Vagina (tissue), 2 donors: ENCODE measurements around the gene RAB40C. TPM values are rescaled to one million over a fixed set of nuclear protein-coding genes. Genes with fewer than 3 reads are reported as not detected.

Experiments
- DNase-seq, 2 donors: peaks; one replicate each; pipeline ENCODE4 v3.0.0-alpha.2; 2017; ENCODE audit errors: extremely low spot score in 2 of 2
- H3K27ac ChIP-seq: fragments of 200-600 bp; sonication (generic); one replicate; pipeline ENCODE4 v1.5.1; 2019
- H3K27me3 ChIP-seq: fragments of 200-600 bp; sonication (generic); one replicate; pipeline ENCODE4 v1.5.1; 2019
- H3K36me3 ChIP-seq, 2 donors: fragments of 200-600 bp; sonication (generic); one replicate each; pipeline ENCODE4 v1.5.1; 2017 to 2019
- H3K4me1 ChIP-seq: fragments of 200-600 bp; sonication (generic); one replicate; pipeline ENCODE4 v1.5.1; 2019
- H3K4me3 ChIP-seq, 2 donors: fragments of 200-600 bp; sonication (generic); 1 replicate in 1 of 2; 2 replicates in 1 of 2; pipeline ENCODE4 v1.5.1; 2016 to 2019
- H3K9me3 ChIP-seq: fragments of 200-600 bp; sonication (generic); one replicate; pipeline ENCODE4 v1.5.1; 2019
- POLR2A ChIP-seq, 2 donors: fragments of 450-650 bp; IDR thresholded peaks; one replicate each; pipeline ENCODE4 v1.6.1; 2017; ENCODE audit warnings: antibody characterized with exemption in 2 of 2, mild to moderate bottlenecking in 2 of 2, moderate library complexity in 2 of 2
- POLR2AphosphoS5 ChIP-seq, 2 donors: sonication (generic); formaldehyde crosslinking; IDR thresholded peaks; one replicate each; pipeline ENCODE4 v1.9.0; 2017; ENCODE audit warnings: antibody characterized with exemption in 2 of 2, mild to moderate bottlenecking in 2 of 2, low read depth in 1 of 2; ENCODE audit not compliant: insufficient read depth in 1 of 2
- intact Hi-C: fragments of 100-400 bp; cut with DNase I; formaldehyde crosslinking; loops from one replicate; pipeline ENCODE4 v1.15.1; 2023
- total RNA-seq: library from RNA; depleted of rRNA; stranded (reverse); fragments of >200 nt; gene quantifications from one replicate; pipeline ENCODE4 v1.2.3, GENCODE V29; 2016
- TF ChIP-seq, protein P1 (sequence below), 3 experiments: fragments of 450-650 bp in 2 of 3; fragments of 200-600 bp in 1 of 3; sonication (generic) in 1 of 3; IDR thresholded peaks; one replicate each; pipeline ENCODE4 v1.5.1; 2017 to 2019; ENCODE audit warnings: antibody characterized with exemption in 3 of 3, mild to moderate bottlenecking in 2 of 3, moderate library complexity in 2 of 3

Gene RAB40C
- total RNA-seq, 1 donor from 2014 or later: 41.3 TPM

DNA sequence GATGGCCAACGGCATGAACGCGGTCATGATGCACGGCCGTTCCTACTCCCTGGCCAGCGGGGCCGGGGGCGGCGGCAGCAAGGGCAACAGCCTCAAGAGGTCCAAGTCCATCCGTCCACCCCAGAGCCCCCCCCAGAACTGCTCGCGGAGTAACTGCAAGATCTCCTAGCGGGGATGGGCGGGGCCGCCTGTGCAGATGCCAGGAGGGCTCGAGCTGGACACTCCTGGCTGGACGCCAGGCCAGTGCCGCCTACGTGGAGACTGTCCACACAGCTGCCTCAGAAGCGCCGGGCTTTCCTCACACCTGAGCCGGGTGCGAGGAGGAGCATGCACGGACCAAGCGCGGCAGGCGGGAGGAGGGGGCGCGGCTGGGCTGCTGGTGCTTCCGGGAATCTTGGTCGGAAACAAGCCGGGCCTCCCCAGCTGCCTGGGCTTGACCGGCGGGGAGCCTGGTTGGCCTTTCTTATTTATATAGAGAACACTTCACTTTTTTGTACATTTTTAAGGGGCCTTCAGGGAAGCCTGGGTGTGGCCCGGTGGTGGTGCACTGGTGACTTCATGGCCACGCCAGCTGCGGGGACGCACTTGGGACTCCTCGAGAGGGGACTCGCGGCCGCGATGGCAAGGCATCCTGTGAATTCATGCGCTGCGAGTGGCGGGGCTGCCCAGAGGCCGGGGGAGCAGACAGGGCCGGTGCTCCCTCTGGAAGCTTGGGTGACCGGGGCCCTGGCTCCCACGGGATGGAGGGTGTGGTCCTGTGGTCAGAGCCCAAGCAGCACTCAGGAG, 37.8 kb downstream of the RAB40C start:
- Histone ChIP-seq H3K27me3 (no peaks in the 10 kb centered on the region), H3K27ac (peak overlapping the region; percentile 82), H3K4me1 (peaks cover 47% of the 10 kb centered on the region), H3K4me3 (no peak overlapping the region), H3K9me3 (no peaks in the 10 kb centered on the region), H3K36me3 (no peaks in the 10 kb centered on the region)
- TF ChIP-seq, protein P1, sequence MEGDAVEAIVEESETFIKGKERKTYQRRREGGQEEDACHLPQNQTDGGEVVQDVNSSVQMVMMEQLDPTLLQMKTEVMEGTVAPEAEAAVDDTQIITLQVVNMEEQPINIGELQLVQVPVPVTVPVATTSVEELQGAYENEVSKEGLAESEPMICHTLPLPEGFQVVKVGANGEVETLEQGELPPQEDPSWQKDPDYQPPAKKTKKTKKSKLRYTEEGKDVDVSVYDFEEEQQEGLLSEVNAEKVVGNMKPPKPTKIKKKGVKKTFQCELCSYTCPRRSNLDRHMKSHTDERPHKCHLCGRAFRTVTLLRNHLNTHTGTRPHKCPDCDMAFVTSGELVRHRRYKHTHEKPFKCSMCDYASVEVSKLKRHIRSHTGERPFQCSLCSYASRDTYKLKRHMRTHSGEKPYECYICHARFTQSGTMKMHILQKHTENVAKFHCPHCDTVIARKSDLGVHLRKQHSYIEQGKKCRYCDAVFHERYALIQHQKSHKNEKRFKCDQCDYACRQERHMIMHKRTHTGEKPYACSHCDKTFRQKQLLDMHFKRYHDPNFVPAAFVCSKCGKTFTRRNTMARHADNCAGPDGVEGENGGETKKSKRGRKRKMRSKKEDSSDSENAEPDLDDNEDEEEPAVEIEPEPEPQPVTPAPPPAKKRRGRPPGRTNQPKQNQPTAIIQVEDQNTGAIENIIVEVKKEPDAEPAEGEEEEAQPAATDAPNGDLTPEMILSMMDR (IDR thresholded peaks at IDR 0.05): no peak
- TF ChIP-seq POLR2AphosphoS5 (IDR thresholded peaks at IDR 0.05; ENCODE audit: insufficient read depth in 1 of 2, low read depth in 1 of 2): peak in 1 of 2 donors; percentile 10
- intact Hi-C loops: no loop called here
- no peak for DNase-seq

GRCh38 chr16:628321-629061, 38.6 kb downstream of the RAB40C start:
- H3K4me3 ChIP-seq: no peak overlapping the region
- no peak for DNase-seq
- H3K27ac ChIP-seq: peak overlapping the region; percentile 82
- intact Hi-C loops: no loop called here
- H3K27me3 ChIP-seq: no peaks in the 10 kb centered on the region
- TF ChIP-seq POLR2A (IDR thresholded peaks at IDR 0.05) (no peak), POLR2AphosphoS5 (IDR thresholded peaks at IDR 0.05; ENCODE audit: insufficient read depth in 1 of 2, low read depth in 1 of 2) (no peak)
- TF ChIP-seq, protein P1 (IDR thresholded peaks at IDR 0.05): no peak
- H3K9me3 ChIP-seq: no peaks in the 10 kb centered on the region
- H3K36me3 ChIP-seq: no peaks in the 10 kb centered on the region
- peaks cover 42% of the 10 kb centered on the region for H3K4me1 ChIP-seq

- intact Hi-C loops: no loop called here
- H3K36me3 ChIP-seq: no peaks in the 10 kb centered on the region
These were observed 39.4 kb downstream of the RAB40C start for GRCh38 chr16:629185-629832.

GRCh38 chr16:629833-630248, 40.0 kb downstream of the RAB40C start:
- Histone ChIP-seq H3K27ac (peak overlapping the region; percentile 39), H3K27me3 (no peaks in the 10 kb centered on the region), H3K4me1 (peaks cover 45% of the 10 kb centered on the region), H3K9me3 (no peaks in the 10 kb centered on the region), H3K4me3 (no peak overlapping the region), H3K36me3 (no peaks in the 10 kb centered on the region)
- DNase-seq: no peak
- intact Hi-C loops: no loop called here
- no peak for TF ChIP-seq POLR2A (IDR thresholded peaks at IDR 0.05)
- TF ChIP-seq, protein P1 (IDR thresholded peaks at IDR 0.05): no peak
- no peak for TF ChIP-seq POLR2AphosphoS5 (IDR thresholded peaks at IDR 0.05; ENCODE audit: insufficient read depth in 1 of 2, low read depth in 1 of 2)

More at GRCh38 chr16:629185-629832, 39.4 kb downstream of the RAB40C start:
- H3K9me3 ChIP-seq: no peaks in the 10 kb centered on the region
- peaks cover 42% of the 10 kb centered on the region for H3K4me1 ChIP-seq
- no peaks in the 10 kb centered on the region for H3K27me3 ChIP-seq
- no peak overlapping the region for H3K4me3 ChIP-seq
- TF ChIP-seq POLR2A (IDR thresholded peaks at IDR 0.05) (no peak), POLR2AphosphoS5 (IDR thresholded peaks at IDR 0.05; ENCODE audit: insufficient read depth in 1 of 2, low read depth in 1 of 2) (no peak)
- TF ChIP-seq, protein P1 (IDR thresholded peaks at IDR 0.05): no peak
- DNase-seq: no peak
- H3K27ac ChIP-seq: peak overlapping the region; percentile 39
